HT-29 (cell line): ENCODE data around the gene CACNA1C. TPM values are rescaled to one million over a fixed set of nuclear protein-coding genes. Genes with fewer than 3 reads are reported as not detected.

ENCODE experiments used
- DNase-seq: peaks from one replicate; pipeline ENCODE4 v3.0.0-alpha.2; 2015; ENCODE audit warnings: low spot score
- total RNA-seq: library from RNA; depleted of rRNA; stranded (reverse); fragments of >200 nt; shearing (Covaris generic); gene quantifications from 2 replicates; pipeline ENCODE4 v1.2.3, GENCODE V29; 2014; rRNA removed

Gene CACNA1C
- total RNA-seq, result under 0.01 TPM in 1 of 2 replicates, not detected in the other

DNA sequence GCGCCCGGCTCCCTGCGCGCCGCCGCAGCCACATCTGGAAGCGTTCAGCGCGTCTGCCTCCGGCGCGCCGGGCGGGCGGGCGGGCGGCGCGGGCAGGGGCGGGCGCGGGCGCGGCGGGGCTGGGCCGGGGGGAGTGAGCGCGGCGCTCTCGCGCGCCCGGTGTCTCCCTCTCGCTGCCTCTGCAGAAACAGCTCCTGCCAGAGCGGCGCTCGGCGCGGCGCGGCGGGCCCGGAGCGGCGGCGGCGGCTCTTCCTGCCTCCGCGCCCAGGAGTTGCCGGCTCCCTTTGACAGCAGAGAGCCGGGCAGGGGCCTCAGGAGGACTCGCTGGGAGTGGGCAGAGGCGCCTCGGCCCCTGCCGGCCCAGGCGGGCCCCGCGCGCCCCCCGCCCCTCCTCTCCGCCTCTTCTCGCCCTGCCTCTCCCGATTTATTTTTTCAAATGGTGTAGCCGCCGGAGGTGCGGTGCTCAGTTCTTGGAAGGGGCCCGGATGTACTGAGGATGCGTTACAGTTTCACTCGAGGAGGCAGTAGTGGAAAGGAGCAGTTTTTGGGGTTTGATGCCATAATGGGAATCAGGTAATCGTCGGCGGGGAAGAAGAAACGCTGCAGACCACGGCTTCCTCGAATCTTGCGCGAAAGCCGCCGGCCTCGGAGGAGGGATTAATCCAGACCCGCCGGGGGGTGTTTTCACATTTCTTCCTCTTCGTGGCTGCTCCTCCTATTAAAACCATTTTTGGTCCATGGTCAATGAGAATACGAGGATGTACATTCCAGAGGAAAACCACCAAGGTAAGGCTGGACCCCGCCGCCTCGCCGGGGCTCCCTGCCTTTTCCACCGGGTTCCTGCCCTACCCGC lies at the start of gene CACNA1C:
CACNA1C (plus strand) TSS at position 162 of the 853 bp plus-strand sequence; CDS start at position 738, 576 bp downstream.
- no peak for DNase-seq

DNA sequence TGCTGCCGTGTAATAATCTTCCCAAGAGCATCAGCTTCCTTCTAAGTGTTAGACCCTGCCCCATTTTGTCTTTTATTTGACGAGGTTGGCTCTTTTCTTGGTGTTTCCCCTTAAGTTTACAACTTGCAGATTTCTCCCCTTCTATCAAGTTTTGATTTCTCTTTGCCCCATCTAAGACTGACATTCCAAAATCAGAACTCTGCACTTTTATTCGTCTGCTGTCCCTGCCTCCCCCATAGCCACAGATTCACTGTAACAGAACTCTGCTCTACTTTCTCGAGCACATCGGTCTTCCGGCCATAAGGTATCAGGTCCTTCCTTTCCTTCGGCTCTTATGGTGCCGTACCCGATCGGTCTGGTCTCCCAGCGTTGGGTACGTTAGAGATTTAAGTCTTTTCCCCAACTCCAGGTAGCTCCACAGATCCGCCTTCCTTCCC lies 49.1 kb upstream of the CACNA1C start:
- peak; percentile 52 for DNase-seq

DNA sequence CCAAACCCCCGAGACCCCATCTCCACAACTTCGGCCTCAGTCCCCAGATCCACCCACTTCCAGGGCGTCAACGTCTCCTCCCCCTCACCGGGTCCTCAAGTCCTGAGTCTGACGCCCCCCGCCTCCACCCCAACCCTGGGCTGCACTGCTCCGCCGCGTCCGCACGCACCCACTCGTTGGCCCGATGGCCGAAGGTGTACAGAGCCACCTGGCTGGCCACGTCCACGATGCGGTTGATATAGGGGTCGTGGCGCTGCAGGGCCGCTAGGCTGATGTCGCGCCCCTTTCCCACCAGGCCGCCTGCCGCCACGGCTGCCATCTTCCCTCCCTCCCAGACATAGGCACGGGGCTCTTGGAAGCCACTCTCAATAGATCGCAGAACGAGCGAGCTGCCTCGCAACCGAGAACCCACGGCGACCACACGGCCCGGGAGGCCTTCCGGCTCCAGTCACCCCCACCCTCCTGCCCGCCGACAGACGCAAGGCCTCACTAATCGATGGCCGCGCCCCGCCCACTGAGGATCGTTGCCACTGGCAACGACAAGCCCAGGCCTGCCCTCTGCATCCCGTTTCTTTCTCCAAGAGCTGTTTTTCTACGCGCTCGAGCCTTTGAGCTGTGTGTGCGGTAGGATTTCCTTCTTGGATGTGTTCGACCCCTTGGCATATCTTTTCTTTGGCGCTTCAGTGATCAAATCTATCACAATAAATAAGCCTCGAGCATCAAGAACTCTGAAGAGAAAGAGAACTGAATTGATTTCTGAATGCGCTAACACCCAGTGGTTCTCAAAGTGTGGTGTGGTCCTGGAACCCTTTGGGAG lies 48.5 kb upstream of the CACNA1C start, which contains the start of gene DCP1B:
DCP1B (minus strand) TSS at position 345 of the 817 bp plus-strand sequence; CDS start at position 319, 26 bp downstream.
- peak; percentile 92 for DNase-seq

DNA sequence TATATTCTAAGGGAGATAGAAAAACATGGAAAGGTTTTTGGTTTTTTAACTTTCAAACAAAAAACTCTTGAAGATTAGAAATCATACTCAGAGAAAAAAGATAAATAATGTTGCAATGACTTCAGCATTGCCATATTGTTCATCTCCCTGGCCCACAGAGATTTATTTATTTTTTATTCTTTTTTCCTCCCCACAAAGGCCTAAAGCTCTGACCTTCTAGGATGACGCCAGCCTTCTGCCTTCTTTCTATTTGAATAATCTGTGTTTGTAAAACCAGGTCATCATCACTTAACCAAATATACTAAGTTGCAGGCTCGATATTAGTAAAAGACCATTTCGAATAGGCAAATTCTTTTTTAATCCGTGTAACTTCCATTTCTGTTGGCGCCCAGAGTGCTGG lies 44.1 kb upstream of the CACNA1C start:
- DNase-seq, result no peak

DNA sequence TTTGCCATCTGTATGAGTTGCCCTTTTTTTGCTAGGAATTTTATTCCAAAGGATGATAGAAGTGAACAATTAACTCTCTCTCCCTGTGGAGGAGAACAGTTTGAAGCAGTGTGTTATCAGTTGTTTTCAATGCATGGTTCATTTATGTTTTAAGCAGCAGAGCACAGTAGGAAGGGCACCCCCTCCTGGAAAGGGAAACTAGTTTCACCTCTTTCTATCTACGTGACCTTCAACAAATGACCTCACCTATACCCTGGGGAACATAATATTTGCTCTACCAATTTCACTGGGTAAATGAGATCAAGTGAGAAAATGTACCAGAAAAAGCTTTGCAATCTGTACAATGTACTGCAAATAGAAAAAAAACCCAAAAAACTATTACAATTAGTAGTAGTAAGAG lies 43.2 kb upstream of the CACNA1C start:
- DNase-seq, result no peak

- no peak for DNase-seq
Observed at GRCh38 chr12:2011643-2012607, 40.9 kb upstream of the CACNA1C start.

DNA sequence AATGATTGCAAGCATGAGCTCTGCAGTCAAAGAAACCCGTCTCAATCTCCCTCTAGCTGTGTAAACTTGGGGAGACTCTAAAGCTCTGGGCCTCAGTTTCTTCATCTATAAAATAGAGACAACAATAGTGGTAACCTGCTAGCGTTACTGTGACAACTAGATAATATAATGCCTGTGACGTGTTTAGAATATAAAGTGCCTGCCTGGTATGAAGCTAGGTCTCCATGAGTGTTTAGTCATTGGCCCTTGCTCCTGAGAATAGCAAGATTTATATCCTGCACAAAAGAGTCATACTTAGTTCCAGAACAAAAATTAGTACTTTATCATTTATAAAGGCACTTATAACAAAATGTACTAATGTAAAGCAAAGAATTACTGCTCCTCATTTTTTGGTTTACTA lies 39.7 kb upstream of the CACNA1C start:
- DNase-seq, result no peak

DNA sequence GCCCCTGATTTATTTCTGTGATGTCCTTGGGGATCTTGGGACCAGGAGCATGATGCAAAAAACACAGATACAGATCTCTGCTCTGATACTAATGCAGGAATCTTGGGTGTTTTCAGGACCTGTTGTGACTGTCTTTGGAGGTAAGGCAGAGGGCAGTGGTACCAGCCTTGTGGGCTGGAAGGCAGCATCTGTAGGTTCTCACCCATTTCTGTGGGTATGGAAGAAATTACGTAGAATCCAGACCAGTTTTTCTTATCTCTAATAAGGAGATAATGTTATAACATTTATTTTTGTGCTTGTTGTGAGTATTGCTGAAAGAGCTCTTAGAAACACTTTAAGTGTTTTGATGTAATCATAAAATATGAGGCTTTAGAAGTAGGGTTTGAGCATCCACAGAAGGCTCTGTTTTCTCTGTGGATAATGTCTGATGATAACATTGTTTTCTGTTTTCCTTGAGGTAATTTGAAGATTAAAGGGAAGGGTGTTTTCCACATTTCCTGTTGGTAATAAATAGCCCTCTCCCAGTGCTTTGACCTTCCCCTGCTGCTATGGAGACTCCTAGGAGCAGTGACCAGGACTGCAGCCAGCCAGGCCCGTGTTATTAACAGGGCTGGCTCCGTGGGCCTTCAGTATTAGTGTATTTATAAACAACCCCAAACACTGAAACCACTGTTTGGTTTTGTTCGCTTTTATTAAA lies 39.1 kb upstream of the CACNA1C start:
- no peak for DNase-seq

DNA sequence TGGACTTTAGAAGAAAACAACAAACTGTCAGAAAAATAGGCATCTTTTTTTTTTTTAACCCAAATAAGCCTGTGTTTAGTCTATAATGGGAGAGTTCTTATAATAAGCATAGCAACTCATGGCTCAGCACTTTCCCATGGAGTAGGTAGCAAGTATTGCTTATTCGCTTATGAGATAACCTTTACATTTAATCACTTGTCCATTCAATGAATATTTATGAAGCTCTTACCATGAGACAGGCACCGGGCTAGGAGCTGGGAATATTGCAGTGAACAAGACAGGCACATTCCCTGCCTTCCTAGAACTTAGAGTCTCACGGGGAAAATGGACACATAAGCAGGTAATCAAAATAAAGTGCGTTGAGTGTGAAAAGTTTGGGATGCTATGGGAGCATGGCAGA lies 38.6 kb upstream of the CACNA1C start:
- DNase-seq, result no peak

- DNase-seq, result no peak
Observed at GRCh38 chr12:2016862-2017545, 35.8 kb upstream of the CACNA1C start.

DNA sequence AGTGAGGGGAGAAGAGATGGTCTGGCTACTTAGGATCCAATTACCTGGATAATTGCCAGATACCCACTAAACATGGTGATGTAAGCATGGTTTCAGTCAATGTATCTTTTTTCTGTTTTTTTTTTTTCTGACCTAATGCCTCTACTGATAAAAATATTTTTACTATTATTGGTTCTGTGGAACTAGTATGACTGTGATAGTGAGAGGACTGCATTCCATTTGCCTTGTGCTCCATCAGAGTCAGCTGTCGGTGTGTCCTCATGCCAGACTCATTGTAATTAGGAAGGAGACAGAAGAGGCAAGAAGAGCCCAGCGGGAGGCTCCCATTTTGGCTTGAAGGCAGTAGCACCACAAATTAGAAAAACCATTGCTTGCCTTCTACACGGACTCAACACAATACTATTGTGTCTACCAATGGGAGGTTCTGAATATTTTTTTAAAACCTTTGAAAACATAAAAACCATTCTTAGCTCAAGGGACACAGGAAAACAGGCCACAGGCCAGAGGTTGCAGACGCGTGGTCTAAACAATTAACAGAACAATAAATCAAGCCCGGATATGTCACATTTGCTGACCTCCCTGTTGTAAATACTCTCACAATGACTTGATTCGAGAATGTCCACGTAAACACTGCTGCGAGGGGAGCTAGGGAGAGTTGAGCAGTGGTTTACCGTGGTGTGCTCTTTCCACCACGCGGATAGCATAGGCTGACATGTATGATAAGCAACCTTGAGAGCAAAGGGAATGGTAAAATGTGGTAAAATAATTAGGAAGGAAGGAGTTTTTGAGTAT lies 35.0 kb upstream of the CACNA1C start:
- DNase-seq, result no peak

GRCh38 chr12:2018391-2018790 lies 34.4 kb upstream of the CACNA1C start:
- DNase-seq, result no peak

GRCh38 chr12:2019126-2019525 lies 33.7 kb upstream of the CACNA1C start:
- no peak for DNase-seq

DNA sequence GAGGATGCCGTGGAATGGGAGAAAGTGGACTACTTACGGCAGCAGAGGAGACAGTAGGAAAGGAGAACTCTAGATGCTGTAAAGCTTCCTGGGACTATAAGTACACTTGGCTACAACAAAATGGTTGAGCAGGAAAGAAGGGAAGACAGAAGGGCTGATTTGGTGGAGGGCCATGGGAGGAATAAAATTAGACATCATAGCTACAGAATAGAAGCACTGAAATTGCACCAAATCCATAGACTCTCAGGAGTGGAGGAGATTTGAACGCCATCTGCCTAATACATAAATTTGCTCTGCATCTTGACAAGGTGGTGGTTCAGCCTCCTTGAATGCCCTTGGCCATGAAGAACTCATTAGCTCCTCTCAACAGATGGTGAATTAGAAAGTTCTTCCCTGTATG lies 32.3 kb upstream of the CACNA1C start:
- DNase-seq, result no peak

DNA sequence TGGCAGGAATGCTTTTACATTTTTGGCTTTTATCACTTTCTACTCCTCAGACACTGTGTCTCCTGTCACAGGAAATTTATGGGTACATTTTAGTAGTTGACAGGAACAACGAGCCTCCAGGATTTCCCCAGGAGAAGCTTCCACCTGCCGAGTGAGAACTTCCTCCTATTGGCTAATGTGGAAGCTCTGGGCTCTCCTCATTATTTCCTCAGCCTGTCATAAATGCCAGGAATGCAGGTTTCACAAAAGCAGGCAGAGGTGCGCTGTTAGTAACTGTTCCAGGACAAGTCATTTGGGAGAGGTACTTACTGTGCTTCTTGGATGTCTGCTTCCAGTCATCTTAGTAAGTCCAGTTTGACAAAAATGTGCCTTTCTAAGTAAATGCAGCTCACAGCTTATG lies 29.4 kb upstream of the CACNA1C start:
- DNase-seq, result no peak

GRCh38 chr12:2027351-2027750 lies 25.4 kb upstream of the CACNA1C start:
- DNase-seq, result no peak

GRCh38 chr12:2029851-2030250 lies 22.9 kb upstream of the CACNA1C start:
- DNase-seq, result no peak

DNA sequence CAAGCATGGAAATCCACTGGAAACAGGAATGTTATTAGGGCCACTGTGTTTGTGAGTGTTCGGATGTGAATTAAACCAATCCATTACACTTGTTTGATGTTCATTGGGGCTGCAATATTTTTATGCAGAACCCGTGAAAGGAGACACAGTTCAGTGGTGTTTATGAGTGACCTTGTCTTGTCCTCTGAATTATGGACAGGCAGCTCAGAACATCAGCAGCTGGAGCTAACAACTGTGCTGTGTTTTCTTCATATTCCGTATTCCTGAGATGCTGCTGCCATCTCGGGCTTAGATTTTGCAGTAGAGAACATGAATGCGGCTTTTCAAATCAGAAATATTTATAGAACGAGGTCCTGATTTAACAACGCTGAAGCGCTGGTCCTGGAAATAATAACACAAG lies 20.3 kb upstream of the CACNA1C start:
- no peak for DNase-seq
